GM10266 (cell line): Measurements from ENCODE around the gene ARMC9.

ENCODE experiments used
- DNase-seq: peaks from one replicate; pipeline ENCODE4 v3.0.0; 2012; ENCODE audit errors: extremely low spot score
- CTCF ChIP-seq: IDR thresholded peaks from 2 replicates; pipeline ENCODE4 v1.5.1; 2012; ENCODE audit warnings: mild to moderate bottlenecking, low read depth; ENCODE audit not compliant: control insufficient read depth, insufficient read depth; ENCODE audit errors: missing control alignments

The ARMC9 gene

GRCh38 chr2:231259104-231259503, 60.7 kb downstream of the ARMC9 start:
- DNase-seq = no peak
- no peak for TF ChIP-seq CTCF

GRCh38 chr2:231260442-231261208, 62.2 kb downstream of the ARMC9 start:
- no peak for TF ChIP-seq CTCF
- no peak for DNase-seq

GRCh38 chr2:231263118-231263831, 64.8 kb downstream of the ARMC9 start:
- TF ChIP-seq CTCF = no peak
- no peak for DNase-seq

GRCh38 chr2:231270221-231271114, 72.0 kb downstream of the ARMC9 start:
- no peak for TF ChIP-seq CTCF
- DNase-seq = no peak

- TF ChIP-seq CTCF = no peak
- DNase-seq = no peak
Measured at GRCh38 chr2:231272991-231273390, 74.6 kb downstream of the ARMC9 start.

GRCh38 chr2:231276987-231277386, 78.6 kb downstream of the ARMC9 start:
- no peak for TF ChIP-seq CTCF
- DNase-seq = no peak
